Activated naive CD8-positive, alpha-beta T cell treated with anti-CD3 and anti-CD28 coated beads, Interleukin-2, amount 50 U/mL, for 16 hours (primary cell): Measurements from ENCODE around the gene PLSCR3.

ENCODE experiments used
- DNase-seq: peaks from one replicate; pipeline ENCODE4 v3.0.0-alpha.2; 2020; ENCODE audit warnings: low read depth, low spot score

Gene PLSCR3

DNA sequence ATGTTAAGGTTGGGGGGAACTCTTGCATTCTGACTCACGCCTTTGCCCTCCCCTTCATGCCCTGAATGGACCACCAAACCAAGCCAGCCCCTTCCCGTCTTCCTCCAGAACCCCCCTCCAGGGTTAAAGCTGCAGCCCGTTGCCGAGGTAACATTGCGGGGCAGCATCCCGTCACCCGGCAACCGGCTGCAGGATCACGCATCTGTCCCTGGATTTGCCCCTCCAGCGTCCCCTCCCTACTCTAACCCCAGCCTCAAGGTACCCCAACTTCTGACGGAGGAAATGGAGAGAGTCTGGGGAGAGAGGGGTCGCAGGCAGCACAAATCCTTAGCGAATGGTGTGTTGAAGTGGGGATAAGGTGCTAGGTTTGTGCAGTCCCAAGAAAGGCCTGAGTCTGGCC, 12.8 kb upstream of the PLSCR3 start:
- no peak for DNase-seq

DNA sequence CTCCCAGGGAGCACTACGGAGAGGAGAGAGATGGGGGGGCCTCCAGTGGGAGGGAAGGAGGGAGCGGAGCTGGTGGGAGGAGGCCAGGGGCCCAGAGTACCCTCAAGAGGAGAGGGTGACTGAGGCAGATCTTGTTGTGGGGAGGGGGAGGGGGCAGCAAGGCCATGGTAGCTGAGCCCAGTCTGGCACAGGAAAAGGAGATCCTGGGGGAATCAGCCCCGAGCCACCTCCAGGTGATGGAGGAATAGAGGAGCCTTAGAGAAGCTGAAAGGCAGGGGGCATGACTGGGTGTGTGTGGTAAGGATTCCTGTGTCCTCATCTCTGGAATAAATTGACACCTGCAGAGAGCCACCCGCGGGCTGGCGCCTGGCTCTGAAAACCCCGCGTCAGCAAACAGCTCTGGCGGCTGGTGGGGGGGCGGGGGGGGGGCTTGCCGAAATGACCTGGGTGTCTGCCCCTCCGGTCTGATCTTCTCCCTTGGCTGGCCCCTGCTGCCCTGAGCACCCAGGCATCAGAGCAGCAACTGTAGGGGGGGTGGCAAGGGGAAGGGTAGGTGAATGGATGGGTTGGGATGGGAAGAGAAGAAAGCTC, 12.0 kb upstream of the PLSCR3 start:
- DNase-seq: no peak

DNA sequence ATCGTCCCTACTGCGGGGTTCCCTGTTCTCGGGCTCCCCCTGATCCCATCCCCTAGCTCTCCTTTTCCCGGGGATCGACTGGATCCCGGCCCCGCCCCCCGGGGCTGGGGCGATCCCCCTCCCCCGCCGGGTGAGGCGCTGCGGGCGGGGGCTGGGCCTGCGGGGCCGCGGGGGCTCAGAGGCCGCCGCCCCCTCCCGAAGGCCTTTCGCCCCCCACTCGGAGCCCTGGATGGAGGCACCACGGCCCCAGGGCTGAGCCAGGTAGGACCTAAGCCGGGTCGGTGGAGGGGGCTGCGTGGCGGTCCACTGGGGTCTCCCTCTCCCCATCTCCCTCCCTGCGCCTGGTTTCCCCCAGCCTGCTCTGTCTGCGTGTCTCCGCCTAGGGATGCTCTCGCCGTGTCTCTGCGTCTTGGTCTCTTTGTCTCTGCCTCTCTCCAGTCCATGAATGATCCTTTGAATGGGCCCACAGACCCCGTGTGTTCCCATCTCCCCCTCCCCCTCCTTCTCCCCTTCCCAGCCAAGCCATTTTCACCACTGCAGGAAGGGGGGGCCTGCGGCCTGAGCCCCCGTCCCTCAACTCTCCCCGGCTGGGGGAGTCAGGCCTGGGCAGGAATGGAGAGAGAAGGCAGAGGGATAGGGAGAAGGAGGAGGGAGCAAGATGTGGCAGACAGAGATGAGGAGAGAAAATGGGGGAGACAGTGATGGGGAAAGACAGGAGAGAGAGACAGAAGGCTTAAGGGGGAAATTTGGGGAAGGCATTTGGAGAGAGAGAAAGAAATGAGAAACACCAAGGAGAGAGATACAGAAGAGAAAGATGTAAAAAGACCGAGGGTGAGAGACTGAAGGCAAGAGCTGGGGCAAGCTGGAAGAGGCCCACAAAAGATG, 11.3 kb upstream of the PLSCR3 start:
- no peak for DNase-seq

DNA sequence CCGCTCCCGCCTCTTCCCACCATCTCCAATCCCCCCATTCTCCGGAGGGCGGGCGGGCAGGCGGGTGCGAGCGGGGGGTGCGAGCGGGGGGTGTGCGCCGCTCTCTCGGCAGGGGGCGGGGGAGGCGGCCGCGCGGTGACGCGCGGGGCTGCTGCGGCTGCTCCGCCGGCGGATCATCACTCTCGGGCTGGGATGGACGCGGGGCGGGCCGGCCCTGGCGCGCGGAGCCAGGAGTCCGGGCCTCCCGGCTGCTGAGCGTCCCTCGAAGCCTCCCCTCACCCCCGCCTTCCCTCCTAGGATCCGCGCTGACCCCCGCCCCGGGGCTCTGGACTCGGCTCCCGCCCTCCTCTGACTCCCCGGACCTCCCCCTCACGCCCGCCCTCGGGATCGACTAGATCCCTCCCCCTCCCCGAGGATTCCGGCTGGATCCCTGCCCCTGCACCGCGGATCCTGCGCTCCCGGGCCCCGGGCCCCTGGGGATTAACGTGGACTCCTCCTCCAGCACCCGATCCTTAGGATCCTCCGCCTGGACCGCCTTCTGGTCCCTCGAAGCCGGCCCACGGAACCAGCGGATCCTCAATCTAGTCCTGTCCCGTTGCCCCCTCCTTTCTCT, 10.5 kb upstream of the PLSCR3 start:
- peak; percentile 53 for DNase-seq

DNA sequence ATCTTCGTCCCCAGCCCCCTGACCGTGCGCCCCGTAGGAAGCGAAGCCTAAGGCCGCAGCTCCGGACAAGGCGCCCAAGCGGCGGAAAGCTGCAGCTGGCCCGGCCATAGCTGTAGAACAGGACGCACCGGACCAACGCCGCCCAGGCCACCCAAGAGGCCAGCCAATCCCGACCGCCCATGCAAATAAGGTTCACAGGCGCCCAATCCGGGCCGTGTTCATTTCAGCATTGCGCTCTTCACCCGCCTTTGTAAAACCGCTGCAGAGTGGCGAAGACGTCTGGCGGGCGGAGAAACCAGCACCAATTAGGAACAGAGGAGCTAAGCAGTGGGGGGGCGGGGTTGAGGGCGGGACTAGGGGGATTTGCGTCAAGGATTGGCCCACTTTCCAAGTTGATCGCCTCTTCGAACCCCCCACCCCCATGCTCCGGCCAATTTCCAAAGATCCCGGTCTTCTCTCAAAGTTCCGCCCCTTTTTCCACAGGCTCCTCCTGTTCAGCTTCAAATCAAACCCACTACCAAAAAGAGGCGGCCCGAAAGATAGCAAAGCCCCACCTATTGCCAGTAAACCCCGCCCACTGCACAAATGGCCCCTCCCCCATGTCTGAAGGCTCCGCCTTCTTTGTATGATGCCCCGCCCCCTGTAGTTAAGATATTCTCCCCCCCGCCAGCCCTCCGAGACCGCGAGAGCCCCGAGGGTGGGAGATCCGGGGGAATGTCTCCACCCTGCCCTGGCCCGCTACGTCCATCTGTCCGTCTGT, 9.8 kb upstream of the PLSCR3 start, which contains the start of gene TMEM256:
Gene TMEM256, minus strand, starts transcription at position 121 of the 760 bp plus-strand sequence. Its CDS starts 13 bp downstream, at position 108.
- DNase-seq: peak; percentile 91

DNA sequence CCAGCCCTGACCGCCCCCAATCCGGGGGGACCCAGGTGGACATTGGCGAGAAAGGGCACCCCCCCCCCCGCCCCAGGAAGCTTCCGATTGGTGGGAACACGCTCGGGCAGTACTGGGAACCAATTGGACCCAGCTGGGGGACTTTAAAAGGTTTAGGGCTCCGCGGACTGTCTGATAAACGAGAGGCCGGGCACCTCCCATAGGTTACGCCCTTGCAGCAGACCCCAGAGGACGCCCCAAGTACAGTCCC, 9.3 kb upstream of the PLSCR3 start:
- no peak for DNase-seq

DNA sequence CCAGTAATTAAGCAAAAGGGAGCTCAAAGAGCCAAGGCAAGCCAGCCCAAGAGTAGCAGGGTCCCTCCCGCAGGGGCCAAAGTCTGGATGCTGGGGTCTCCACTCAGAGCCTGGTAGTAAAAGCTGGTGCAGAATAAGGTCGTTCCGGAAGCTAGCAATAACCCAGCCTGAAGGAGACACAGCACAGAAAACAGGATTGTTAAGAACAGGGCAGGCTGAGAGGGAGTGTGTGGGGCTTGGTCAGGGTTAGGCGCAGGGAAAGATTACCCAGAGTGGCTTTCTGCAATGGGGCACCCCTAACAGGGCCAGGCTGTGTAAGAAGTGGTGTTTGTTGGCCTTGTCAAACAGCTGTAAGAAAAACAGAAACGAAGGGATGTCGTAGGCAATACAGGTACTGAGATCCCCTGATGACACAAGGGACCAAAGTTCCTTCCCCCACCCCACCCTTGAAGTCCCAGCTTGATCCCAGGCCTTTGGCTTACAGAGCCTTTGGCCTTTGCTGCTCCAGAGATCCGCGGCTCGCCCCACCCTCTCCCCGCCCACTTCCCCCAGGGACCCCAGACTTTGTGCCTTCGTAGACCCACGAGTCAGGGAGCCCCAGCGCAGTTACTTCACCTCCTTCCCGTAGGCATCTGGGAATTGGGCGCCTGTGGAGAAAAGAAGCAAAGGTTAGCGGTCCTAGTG, 8.9 kb upstream of the PLSCR3 start:
- DNase-seq: no peak

DNA sequence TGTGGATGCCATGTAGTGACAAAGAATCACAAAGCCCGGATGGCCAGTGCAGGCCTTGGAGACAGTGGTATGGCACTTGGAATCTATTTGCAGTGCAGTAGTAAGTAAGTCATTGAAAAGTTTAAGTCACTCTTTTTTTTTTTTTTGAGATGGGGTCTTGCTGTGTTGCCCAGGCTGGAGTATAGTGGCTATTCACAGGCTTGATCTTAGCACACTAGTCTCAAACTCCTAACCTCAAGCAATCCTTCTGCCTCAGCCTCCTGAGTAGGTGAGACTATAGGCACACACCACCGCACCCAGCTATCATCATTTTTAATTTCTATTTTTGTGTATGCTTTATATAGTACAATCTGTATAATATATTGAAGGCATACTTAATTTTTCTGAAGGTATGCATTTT, 4.3 kb upstream of the PLSCR3 start:
- no peak for DNase-seq

DNA sequence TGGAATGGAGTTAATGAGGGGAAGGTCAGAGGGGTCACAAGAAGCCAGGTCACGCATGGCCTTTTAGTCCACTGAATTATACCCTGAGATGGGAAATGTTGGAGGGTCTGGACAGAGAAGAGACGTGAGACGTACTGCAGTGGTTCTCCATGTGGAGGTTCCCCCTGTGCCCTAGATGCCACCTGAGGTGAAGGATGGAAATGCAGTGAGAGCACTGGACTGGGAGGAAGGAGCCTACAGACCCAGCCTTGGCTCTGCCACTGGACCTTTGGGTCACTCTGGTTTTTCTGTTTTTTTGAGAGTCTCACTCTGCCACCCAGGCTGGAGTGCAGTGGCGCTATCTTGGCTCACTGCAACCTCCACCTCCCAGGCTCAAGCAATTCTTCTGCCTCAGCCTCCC, 1.8 kb upstream of the PLSCR3 start:
- no peak for DNase-seq

DNA sequence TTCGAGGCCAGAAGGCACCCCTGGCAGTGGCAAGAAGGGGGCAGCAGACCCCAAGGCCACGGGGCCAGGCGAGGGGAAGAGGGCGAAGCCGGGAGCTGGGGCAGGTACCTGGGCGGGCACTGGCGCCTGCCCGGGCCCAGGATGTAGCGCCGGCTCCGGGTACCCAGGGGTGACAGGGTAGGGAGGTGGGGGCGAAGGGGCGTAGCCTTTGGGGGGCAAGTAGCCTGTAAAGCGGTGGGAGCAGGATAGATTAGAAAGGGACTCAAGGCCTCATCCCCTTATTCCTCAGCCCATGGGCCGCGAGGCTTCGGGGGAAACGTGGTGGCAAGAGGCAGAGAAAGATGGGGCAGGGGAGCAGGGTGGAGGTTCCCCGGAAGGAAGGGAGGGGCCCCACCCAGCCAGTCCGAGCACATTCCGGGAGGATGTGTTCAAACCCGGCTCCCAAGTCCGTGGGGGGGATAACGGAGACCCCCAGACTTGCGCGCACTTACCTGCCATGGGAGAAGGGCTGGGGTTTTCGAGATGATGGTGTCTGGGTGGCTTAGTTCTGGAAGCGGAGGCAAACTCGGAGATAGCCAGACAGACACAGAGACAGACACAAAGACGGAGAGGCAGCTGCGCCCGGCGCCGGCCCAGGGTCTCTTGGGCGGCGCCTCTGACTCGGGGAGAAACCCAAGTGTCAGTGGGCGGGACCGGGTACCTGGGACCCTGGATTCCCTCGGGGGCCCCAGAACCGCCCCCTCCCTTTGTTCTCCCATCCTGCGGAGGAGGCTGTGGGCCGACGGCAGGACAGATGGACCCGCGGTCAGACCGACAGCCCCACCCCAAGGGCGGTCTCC, 493 bp downstream of the PLSCR3 start:
- no peak for DNase-seq

DNA sequence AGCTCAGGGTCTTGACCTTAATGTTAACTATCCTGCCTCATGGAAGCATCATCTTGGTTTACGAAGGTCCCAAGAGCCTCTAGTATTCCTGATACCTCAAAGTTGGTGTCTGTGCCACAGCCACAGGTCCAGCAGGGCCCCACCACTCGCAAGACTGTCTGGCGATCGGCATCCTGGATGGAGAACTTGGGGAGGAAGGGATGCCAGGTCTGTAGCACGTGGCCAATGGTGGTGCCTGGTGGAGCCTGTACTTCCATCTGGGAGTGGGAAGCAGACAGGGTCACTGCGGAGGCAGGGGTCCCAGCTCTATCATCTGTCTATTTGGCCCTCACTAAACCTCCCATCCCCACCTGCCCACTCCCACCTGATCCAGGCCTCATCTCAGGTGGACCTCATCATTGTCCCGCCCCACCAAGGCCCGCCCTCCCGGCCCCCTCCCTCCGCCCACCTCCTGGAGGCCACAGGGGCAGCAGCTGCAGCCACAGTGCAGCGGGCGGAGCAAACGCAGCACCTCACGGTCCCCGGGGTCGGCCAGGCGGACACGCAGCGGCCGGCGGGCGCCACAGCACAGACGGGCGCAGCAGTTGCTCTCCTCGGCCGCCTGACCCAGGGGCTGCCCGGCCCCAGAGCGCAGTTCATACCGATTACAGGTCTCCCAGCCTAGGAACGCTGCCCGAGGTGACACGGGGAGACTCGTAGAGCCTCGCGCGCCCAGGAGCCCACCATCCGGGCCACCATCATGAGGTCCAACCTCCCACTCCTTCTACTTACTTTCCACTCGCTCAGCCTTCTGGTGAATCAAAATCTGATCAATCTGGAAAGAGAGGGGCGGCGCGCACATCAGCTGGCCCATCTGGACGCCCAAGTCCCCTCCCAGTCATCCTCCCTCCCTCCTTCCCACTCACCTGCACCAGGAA, 1.4 kb downstream of the PLSCR3 start:
- no peak for DNase-seq

DNA sequence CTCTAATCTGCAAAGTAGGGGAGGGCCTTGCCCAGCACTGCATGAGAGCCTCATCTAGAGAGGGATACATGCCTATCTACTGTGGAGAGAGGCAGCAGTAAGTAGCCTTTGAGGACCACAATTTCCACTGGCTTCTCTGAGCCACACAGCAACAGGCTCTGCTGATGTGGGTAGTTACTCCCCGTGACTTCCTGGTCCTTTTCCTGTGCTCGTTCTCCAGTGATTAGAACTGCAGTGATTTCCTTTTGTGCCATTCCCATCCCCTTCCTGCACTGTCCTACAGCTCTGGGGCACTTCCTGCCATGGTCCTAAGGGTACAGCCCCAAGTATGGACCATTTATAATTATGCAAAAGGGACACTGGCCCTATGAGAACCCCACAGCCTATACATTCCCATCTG, 3.0 kb downstream of the PLSCR3 start:
- no peak for DNase-seq

DNA sequence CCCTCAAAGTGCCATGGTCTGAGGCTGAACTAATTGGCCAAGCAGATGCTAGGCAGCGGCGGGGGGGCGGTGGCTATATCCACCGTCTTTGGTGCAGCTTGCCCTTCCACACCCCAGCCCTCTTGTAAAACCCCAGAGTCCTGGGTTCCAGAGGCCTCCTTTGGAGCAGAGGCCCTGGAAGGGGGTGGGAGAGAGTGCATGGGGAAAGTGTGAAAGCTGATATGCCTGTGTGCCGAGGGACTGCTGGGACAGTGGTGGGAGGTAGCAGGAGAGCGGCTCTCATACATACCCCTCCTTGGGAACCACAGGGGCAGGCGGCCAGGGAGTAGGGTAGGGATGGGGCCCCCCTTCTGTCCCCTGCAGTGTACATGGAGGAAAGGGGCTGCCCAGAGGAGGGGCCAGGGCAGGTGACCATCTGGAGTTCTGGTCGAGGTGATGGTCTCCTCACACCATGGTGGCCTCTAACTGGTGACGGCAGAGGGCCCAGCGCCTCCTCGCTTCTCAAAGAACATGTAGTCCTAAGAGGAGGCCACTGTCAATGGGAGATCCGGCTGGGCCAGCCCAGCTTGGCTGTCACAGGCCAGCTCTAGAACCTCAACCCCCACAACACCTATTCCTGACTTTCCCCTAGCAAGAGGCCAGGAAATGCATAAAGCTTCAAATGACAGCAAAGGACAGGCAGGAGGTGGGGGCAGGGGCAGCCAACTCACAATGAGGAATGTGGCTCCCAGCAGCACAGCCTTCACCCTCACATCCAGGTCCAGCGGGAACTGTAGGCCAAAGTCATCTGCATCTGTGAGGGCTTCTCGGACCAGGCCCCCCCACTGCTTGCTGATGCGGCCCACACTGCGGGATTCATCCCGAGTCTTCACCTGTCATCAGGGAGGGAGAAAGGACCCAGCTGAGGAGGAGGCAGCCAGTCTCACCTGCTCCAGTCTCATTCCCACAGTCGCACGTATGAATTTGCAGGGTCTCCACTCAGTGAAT, 4.1 kb downstream of the PLSCR3 start:
- no peak for DNase-seq

DNA sequence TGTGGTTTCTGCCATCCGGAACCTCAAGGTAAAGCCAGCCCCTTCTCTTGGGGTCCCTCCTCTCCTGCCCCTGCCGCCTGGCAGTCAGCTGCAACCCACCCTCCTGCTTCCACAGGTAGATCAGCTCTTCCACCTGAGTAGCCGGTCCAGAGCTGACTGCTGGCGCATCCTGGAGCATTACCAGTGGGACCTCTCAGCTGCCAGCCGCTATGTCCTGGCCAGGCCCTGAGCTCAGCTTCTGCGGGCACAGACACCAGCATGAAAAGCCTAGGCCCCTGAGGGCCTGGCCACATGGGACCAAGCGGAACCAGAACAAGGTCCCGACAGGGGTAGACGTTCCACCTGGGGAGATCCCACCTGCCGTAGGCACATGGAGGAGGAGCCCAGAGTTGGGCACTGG, 5.5 kb downstream of the PLSCR3 start:
- DNase-seq: no peak

DNA sequence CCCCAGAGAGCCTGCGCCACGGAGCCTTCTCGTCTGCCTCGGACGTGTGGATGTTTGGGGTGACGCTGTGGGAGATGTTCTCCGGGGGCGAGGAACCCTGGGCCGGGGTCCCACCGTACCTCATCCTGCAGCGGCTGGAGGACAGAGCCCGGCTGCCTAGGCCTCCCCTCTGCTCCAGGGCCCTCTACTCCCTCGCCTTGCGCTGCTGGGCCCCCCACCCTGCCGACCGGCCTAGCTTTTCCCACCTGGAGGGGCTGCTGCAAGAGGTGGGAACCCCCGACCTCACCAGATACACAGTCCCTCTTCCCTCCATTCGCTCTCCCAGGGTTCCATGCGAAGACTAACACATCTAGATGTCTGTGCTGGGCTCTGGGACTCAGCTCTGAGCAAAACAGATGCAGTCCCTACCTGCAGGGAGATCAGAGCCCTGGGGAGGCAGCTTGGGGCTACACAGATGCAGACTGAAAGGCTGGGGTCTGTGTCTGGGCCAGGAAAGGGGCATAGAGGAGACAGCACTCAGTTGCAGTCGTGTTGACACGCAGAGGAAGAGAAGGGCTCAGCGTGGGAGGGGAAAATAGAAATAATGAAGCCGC, 9.7 kb downstream of the PLSCR3 start:
- no peak for DNase-seq

DNA sequence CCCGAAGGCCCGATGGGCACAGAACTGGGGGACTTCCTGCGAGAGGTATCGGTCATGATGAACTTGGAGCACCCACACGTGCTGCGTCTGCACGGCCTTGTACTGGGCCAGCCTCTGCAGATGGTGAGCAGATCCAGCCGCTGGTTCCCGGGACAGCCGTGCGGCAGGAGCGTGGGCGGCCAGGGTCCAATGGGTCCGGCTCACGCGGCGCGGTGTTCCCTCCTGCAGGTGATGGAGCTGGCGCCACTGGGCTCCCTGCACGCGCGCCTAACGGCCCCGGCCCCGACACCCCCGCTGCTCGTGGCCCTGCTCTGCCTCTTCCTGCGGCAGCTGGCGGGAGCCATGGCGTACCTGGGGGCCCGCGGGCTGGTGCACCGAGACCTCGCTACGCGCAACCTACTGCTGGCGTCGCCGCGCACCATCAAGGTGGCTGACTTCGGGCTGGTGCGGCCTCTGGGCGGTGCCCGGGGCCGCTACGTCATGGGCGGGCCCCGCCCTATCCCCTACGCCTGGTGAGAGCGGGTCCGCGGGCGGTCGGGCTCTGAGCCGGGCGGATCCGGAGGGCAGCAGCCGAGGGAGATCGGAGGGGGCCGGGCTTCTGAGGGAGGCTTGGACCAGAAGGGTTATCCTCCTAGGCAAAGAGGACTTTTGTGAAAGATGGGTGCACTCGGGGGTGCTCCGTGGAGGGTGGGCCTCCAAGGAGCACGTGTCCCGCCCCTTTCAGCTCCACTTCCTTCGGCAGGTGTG, 10.4 kb downstream of the PLSCR3 start:
- DNase-seq: peak; percentile 54

DNA sequence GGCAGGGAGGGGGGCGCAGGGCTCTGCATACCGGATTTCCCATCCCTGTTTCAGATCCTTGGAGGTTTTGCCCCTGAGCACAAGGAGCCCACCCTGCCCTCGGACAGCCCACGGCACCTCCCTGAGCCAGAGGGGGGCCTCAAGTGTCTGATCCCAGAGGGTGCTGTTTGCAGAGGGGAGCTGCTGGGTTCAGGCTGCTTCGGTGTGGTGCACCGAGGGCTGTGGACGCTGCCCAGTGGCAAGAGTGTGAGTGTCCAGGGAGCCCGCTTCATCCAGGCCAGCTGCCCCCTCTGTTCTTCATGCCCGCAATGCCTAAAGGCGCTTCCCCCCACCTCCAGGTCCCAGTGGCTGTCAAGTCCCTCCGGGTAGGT, 11.0 kb downstream of the PLSCR3 start:
- DNase-seq: no peak

DNA sequence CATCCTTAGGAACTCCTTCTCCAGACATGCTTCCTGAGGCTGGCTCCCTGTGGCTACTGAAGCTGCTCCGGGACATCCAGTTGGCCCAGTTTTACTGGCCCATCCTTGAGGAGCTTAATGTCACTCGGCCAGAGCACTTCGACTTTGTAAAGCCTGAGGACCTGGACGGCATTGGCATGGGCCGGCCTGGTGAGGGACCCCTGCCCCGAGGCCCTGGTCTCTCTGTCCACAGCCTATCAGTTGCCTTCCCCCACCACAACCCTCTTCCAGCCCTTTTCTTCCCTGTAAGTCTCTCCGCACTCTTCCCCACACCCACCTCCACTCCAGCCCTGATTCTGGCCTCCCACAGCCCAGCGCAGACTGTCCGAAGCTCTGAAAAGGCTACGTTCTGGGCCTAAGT, 11.4 kb downstream of the PLSCR3 start:
- no peak for DNase-seq
